ENCODE data around the gene RIPOR1. TPM values are rescaled to one million over a fixed set of nuclear protein-coding genes. Genes with fewer than 3 reads are reported as not detected.

RIPOR1 gene
- total RNA-seq, 4 donors from 2014 or later = 19.3 to 28.6 (median 23.6) TPM

DNA sequence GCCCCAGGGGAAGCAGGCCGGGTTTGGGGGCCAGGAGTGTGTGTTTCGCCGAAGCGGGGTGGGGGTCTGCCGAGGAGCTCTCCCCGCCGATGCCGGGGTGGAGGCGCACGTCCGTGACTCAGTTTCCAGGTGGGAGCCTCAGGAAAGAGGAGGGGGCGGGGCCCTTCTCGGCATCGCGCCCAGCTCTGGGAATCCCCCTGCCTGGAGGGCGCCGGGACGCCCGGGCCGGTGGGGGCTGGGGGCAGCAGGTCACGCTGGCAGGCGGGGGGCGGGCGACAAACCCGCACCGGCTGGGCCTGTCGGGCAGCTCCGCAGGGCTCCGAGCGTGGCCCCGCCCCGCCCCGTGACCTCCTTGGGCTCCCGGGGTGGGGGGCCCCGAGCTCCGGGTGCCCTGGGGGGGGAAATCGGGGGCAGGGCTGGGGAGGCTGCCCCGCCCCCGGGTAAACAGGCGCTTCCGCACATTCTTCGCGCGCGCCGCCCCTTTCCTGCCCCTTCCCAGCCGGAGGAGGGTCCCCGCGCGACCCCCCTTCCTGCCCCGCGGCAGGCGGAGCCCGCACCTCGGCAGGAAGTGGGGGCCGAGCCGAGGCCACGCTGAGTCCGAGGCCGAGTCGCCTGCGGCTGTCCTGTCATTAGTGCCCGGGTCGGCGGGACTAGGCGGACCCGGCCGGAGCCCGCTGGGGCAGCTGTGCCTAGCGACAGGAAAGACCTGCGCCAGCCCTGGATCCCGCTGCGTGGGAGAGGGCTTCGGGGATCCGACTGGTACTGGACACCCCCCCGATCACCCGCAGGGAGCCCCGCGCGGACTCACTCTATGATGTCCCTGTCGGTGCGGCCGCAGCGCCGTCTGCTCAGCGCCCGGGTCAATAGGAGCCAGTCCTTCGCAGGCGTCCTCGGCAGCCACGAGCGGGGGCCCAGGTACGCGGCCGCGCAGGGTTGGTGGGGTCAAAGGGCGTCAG, 9.3 kb downstream of the RIPOR1 start:
- TF ChIP-seq, protein P1, sequence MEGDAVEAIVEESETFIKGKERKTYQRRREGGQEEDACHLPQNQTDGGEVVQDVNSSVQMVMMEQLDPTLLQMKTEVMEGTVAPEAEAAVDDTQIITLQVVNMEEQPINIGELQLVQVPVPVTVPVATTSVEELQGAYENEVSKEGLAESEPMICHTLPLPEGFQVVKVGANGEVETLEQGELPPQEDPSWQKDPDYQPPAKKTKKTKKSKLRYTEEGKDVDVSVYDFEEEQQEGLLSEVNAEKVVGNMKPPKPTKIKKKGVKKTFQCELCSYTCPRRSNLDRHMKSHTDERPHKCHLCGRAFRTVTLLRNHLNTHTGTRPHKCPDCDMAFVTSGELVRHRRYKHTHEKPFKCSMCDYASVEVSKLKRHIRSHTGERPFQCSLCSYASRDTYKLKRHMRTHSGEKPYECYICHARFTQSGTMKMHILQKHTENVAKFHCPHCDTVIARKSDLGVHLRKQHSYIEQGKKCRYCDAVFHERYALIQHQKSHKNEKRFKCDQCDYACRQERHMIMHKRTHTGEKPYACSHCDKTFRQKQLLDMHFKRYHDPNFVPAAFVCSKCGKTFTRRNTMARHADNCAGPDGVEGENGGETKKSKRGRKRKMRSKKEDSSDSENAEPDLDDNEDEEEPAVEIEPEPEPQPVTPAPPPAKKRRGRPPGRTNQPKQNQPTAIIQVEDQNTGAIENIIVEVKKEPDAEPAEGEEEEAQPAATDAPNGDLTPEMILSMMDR (IDR thresholded peaks at IDR 0.05) = no peak
- TF ChIP-seq POLR2A (IDR thresholded peaks at IDR 0.05) = no peak
- intact Hi-C loops (cut with DNase I; ENCODE audit: low total_unique reads) = loop anchor here (1.0 kb wide), 1 partner anchor 24 kb away; the partner anchor contains the start of gene CTCF
- 3 to 10% methylated on average over 12 to 40 of the region's 97 CpGs for WGBS, 2 donors
- peak overlapping the region; percentile 36 for H3K4me3 ChIP-seq (ENCODE audit: low read depth, poor library complexity, severe bottlenecking)
- DNase-seq (ENCODE audit: low spot score in 2 of 2) = peak in 1 of 2 donors; percentile 94

DNA sequence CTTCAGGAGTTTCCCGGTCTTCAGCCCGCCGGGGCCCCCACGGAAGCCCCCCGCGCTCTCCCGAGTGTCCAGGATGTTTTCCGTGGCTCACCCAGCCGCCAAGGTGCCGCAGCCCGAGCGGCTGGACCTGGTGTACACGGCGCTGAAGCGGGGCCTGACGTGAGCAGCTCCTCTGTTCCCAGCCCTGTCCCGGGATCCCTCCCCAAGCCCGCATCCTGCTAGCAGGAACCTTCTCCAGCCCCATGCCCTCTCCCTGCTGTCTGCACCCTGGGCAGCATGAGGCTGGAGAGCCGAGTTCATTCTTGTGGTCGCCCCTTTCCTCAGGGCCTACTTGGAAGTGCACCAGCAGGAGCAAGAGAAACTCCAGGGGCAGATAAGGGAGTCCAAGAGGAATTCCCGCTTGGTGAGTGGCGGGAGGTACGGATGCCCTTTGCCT, 10.1 kb downstream of the RIPOR1 start:
- TF ChIP-seq, protein P1 (IDR thresholded peaks at IDR 0.05) = no peak
- TF ChIP-seq POLR2A (IDR thresholded peaks at IDR 0.05) = no peak
- intact Hi-C loops (cut with DNase I; ENCODE audit: low total_unique reads) = loop anchor here (1.0 kb wide), 1 partner anchor 24 kb away; the partner anchor contains the start of gene CTCF
- 44 to 57% methylated on average over 18 to 23 of the region's 23 CpGs for WGBS, 2 donors
- H3K4me3 ChIP-seq (ENCODE audit: low read depth, poor library complexity, severe bottlenecking) = no peak overlapping the region
- DNase-seq (ENCODE audit: low spot score in 2 of 2) = no peak

DNA sequence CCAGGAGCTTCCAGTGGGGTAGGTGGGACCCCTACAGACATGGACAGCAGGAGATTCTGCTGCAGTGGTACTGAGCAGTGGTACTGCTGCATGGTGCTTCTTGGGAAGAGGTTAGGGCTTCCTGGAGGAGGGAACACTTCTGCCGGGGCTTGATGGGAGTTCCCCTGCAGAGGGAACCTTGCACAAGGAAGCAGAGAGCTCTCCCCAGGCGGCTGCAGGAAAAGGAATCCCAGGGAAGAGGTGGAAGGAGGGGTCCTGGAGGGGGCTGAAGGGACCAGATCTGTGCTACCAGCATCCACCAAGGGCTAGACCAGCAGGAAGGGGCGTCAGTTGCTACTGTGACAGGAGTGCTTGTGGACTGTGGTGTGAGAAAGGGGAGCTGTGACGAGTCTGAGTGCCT, 10.6 kb downstream of the RIPOR1 start:
- intact Hi-C loops (cut with DNase I; ENCODE audit: low total_unique reads) = no loop called here
- TF ChIP-seq, protein P1 (IDR thresholded peaks at IDR 0.05) = no peak
- TF ChIP-seq POLR2A (IDR thresholded peaks at IDR 0.05) = no peak
- DNase-seq (ENCODE audit: low spot score in 2 of 2) = no peak
- no peak overlapping the region for H3K4me3 ChIP-seq (ENCODE audit: low read depth, poor library complexity, severe bottlenecking)
- WGBS, 2 donors = 52 to 64% methylated on average over 4 of the region's 4 CpGs

DNA sequence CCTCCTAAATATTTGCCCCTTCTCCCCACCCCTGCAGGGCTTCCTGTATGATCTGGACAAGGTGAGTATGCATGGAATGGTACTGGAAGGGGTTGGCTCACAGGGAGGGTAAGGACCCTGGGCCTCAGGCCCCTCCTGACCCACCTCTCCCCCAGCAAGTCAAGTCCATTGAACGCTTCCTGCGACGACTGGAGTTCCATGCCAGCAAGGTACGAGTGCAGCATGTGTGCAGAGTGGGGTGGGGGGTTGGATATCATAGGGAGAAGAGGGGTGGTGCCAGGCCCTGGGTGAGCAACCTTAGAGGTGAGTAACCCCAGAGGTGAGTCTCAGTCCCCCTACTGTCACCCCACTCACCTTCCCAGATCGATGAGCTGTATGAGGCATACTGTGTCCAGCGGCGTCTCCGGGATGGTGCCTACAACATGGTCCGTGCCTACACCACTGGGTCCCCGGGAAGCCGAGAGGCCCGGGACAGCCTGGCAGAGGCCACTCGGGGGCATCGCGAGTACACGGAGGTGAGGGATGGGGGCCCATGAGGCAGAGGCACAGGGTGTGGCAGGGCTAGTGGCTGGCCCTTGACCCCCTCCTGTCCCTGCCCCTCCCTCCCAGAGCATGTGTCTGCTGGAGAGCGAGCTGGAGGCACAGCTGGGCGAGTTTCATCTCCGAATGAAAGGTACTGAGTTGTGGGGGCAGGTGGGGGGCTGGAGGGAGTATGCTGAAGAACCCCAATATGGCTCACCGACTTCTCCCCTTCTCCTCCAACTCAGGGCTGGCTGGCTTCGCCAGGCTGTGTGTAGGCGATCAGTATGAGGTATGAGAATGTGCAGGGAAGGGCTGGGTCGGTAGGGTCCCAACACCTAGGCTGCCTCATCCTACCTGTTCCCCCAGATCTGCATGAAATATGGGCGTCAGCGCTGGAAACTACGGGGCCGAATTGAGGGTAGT, 11.3 kb downstream of the RIPOR1 start:
- WGBS, 2 donors = 90 to 93% methylated on average over 26 to 27 of the region's 27 CpGs
- no peak for DNase-seq (ENCODE audit: low spot score in 2 of 2)
- intact Hi-C loops (cut with DNase I; ENCODE audit: low total_unique reads) = no loop called here
- H3K4me3 ChIP-seq (ENCODE audit: low read depth, poor library complexity, severe bottlenecking) = no peak overlapping the region
- TF ChIP-seq POLR2A (IDR thresholded peaks at IDR 0.05) = no peak
- TF ChIP-seq, protein P1 (IDR thresholded peaks at IDR 0.05) = no peak

DNA sequence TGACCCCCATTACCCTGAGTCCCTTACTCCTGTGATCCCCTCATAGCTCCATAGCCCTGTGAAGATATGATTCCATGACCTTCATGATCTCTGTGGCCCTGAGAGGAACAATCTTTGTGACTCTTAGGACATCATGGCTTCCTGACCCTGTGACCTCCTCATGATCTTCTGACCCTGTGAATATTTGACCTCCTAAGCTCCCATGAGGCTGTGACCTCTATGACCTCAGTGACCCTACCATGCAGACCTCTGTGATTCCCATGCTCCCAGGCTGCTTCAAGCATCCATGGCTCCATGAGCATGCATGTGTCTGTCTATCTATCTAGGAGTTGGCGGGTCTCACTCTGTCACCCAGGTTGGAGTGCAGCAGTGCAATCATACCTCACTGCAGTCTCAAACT, 12.1 kb downstream of the RIPOR1 start:
- no peak for DNase-seq (ENCODE audit: low spot score in 2 of 2)
- WGBS, 2 donors = 100% methylated on average over 1 of the region's 1 CpG
- no peak overlapping the region for H3K4me3 ChIP-seq (ENCODE audit: low read depth, poor library complexity, severe bottlenecking)
- no peak for TF ChIP-seq POLR2A (IDR thresholded peaks at IDR 0.05)
- TF ChIP-seq, protein P1 (IDR thresholded peaks at IDR 0.05) = no peak
- intact Hi-C loops (cut with DNase I; ENCODE audit: low total_unique reads) = no loop called here
